ENCODE results near the gene CPNE8.

Gene CPNE8

DNA sequence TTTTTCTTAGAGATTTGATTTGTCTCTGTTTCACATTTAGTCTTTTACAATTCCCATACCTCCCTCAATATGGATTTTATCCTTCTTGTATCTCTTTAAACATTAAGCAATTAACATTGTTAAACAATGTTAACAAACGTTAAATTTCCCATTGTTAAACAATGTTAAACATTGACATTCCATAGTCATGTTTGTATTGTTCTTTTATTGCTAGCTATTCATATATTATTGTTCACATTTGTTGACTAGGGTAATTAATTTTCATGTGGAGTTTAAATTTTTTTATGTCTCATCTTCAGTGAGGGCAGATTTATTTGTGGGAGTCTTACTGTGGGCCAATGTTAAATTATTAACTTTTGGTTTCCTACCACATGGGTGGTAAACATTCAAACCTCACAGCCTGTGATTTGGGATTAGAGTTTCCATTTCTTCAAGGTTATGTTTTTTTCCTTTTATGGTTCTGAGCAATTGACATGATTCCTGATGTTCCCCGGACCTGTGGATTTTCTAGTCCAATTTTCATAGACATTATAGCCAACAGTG lies 294.5 kb downstream of the CPNE8 start:
- DNase-seq: no peak

DNA sequence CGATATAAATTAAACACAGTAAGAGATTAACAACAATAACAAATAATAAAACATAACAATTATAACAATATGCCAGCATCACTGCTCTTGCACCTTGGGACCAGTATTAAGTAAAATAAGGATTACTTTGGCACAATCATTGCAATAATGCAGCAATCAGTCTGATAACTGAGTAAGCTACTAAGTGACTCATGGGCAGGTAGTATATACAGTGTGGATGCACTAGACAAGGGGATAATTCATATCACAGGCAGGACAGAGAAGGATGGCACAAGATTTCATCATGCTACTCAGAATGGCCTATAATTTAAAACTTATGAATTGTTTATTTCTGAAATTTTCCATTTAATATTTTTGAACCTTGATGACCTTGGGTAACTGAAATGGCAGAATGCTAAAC lies 298.1 kb downstream of the CPNE8 start:
- DNase-seq: no peak

All from activated gamma-delta T cell treated with Interleukin-2 at 50 U/mL for 16 hours (primary cell).